NCI-H146 (cell line): ENCODE data around the gene ZNF639.
"Not testable (repeated sequence)": the region's sequence is repeated elsewhere in the genome, so short reads cannot be mapped to it uniquely, and the experiment has no call there.

Source experiments
- DNase-seq: peaks from one replicate; lab custom pipeline; 2025; lab: John Stamatoyannopoulos, UW

Gene ZNF639

GRCh38 chr3:179322286-179323196 lies at the start of gene ZNF639:
Gene ZNF639 (plus strand): TSS chr3:179323031. CDS start chr3:179328294, 5,263 bp downstream.
- peak; percentile 96 for DNase-seq

- not testable (repeated sequence) for DNase-seq
Measured at GRCh38 chr3:179274434-179274833, 48.4 kb upstream of the ZNF639 start.

GRCh38 chr3:179276001-179276400 lies 46.8 kb upstream of the ZNF639 start:
- DNase-seq, result no peak

- DNase-seq, result no peak
Measured at GRCh38 chr3:179276743-179277142, 46.1 kb upstream of the ZNF639 start.

- DNase-seq, result no peak
Measured at GRCh38 chr3:179278151-179278550, 44.7 kb upstream of the ZNF639 start.

GRCh38 chr3:179278932-179279693 lies 43.7 kb upstream of the ZNF639 start:
- no peak for DNase-seq

GRCh38 chr3:179279837-179280236 lies 43.0 kb upstream of the ZNF639 start:
- no peak for DNase-seq

GRCh38 chr3:179281825-179282224 lies 41.0 kb upstream of the ZNF639 start:
- no peak for DNase-seq

- DNase-seq, result no peak
Measured at GRCh38 chr3:179286331-179286730, 36.5 kb upstream of the ZNF639 start.

- no peak for DNase-seq
Measured at GRCh38 chr3:179288845-179289244, 34.0 kb upstream of the ZNF639 start.

GRCh38 chr3:179289295-179289694 lies 33.5 kb upstream of the ZNF639 start:
- no peak for DNase-seq

- DNase-seq, result no peak
Measured at GRCh38 chr3:179292450-179292849, 30.4 kb upstream of the ZNF639 start.

- DNase-seq, result no peak
Measured at GRCh38 chr3:179297971-179298725, 24.7 kb upstream of the ZNF639 start.

GRCh38 chr3:179299316-179299715 lies 23.5 kb upstream of the ZNF639 start:
- DNase-seq, result no peak

- DNase-seq, result no peak
Measured at GRCh38 chr3:179299999-179300613, 22.7 kb upstream of the ZNF639 start.

- no peak for DNase-seq
Measured at GRCh38 chr3:179301645-179302044, 21.2 kb upstream of the ZNF639 start.

- no peak for DNase-seq
Measured at GRCh38 chr3:179302111-179302510, 20.7 kb upstream of the ZNF639 start.

GRCh38 chr3:179304605-179305004 lies 18.2 kb upstream of the ZNF639 start:
- DNase-seq, result no peak

- DNase-seq, result not testable (repeated sequence)
Measured at GRCh38 chr3:179307362-179307761, 15.5 kb upstream of the ZNF639 start.

GRCh38 chr3:179308001-179308400 lies 14.8 kb upstream of the ZNF639 start:
- no peak for DNase-seq

GRCh38 chr3:179309225-179310078 lies 13.4 kb upstream of the ZNF639 start:
- DNase-seq, result no peak
